OCI-LY7 (cell line): ENCODE results near the gene MDGA2. TPM values are rescaled to one million over a fixed set of nuclear protein-coding genes. Genes with fewer than 3 reads are reported as not detected.

Experiments used
- BruUV-seq: library from RNA; stranded (reverse); fragments of 400-500 nt; replicated peaks from 2 replicates; lab custom pipeline; 2021; lab: Mats Ljungman, UMichigan
- CTCF ChIA-PET: fragments of 300-600 bp; sonication (Branson Sonifier 250); formaldehyde crosslinking; loops from one replicate; lab custom pipeline; 2022; ENCODE audit warnings: antibody characterized with exemption; ENCODE audit not compliant: unreplicated experiment; lab: Charles Lee
- POLR2A ChIA-PET: fragments of 300-600 bp; sonication (Branson Sonifier 250); formaldehyde crosslinking; loops from one replicate; lab custom pipeline; 2022; ENCODE audit warnings: antibody characterized with exemption; lab: Charles Lee
- DNase-seq: peaks from one replicate; pipeline ENCODE4 v3.0.0-alpha.2; 2015; ENCODE audit warnings: low spot score
- H2AFZ ChIP-seq: fragments of 200-600 bp; sonication (generic), shearing (Covaris generic); 2 replicates; pipeline ENCODE4 v1.6.1; 2014; ENCODE audit warnings: mild to moderate bottlenecking, antibody characterized with exemption, low read length, moderate library complexity
- H3K27ac ChIP-seq: fragments of 200-600 bp; sonication (generic); 2 replicates; pipeline ENCODE4 v1.5.1; 2014; ENCODE audit warnings: mixed run types, low read depth, mild to moderate bottlenecking, moderate library complexity, low read length, inconsistent platforms; ENCODE audit not compliant: poor library complexity, severe bottlenecking
- H3K36me3 ChIP-seq: fragments of 200-600 bp; sonication (generic); 2 replicates; pipeline ENCODE4 v1.6.1; 2014; ENCODE audit warnings: mild to moderate bottlenecking, antibody characterized with exemption, low read length, moderate library complexity, mixed read lengths; ENCODE audit not compliant: insufficient read depth
- H3K4me1 ChIP-seq: fragments of 200-600 bp; sonication (generic); 2 replicates; pipeline ENCODE4 v1.5.1; 2014; ENCODE audit warnings: mild to moderate bottlenecking, low read length; ENCODE audit not compliant: insufficient read depth, poor library complexity, severe bottlenecking
- H3K4me2 ChIP-seq: fragments of 200-600 bp; sonication (generic); 2 replicates; pipeline ENCODE4 v1.6.1; 2014; ENCODE audit warnings: mild to moderate bottlenecking, low read length
- H3K4me3 ChIP-seq: fragments of 200-600 bp; sonication (generic); 2 replicates; pipeline ENCODE4 v1.5.1; 2014; ENCODE audit warnings: mild to moderate bottlenecking, low read depth, low read length; ENCODE audit not compliant: poor library complexity, severe bottlenecking
- H3K79me2 ChIP-seq: fragments of 200-600 bp; sonication (generic); 2 replicates; pipeline ENCODE4 v1.6.1; 2016; ENCODE audit warnings: low read depth, mild to moderate bottlenecking, low read length, moderate library complexity, mixed read lengths; ENCODE audit not compliant: insufficient read depth
- H3K9me2 ChIP-seq: fragments of 200-600 bp; sonication (generic); 2 replicates; pipeline ENCODE4 v1.6.1; 2016; ENCODE audit warnings: mild to moderate bottlenecking, low read length, mixed read lengths; ENCODE audit not compliant: insufficient read depth
- H3K9me3 ChIP-seq: fragments of 200-600 bp; sonication (generic); 2 replicates; pipeline ENCODE4 v1.6.1; 2014; ENCODE audit warnings: mild to moderate bottlenecking, mixed run types, low read length, mixed read lengths
- H4K20me1 ChIP-seq: fragments of 200-600 bp; sonication (generic); 2 replicates; pipeline ENCODE4 v1.6.1; 2014; ENCODE audit warnings: mild to moderate bottlenecking, antibody characterized with exemption, low read length, moderate library complexity, mixed read lengths; ENCODE audit not compliant: insufficient read depth
- EZH2phosphoT487 ChIP-seq: fragments of 200-600 bp; sonication (generic); IDR thresholded peaks from 2 replicates; pipeline ENCODE4 v1.6.1; 2018; ENCODE audit warnings: low read depth, borderline replicate concordance, mild to moderate bottlenecking, mixed run types, antibody characterized with exemption, low read length, moderate library complexity, mixed read lengths
- intact Hi-C: fragments of 100-400 bp; cut with micrococcal nuclease; formaldehyde crosslinking; loops from one replicate; pipeline ENCODE4 v1.10.0; 2022; ENCODE audit not compliant: unreplicated experiment
- total RNA-seq, 2 experiments: library from RNA; depleted of rRNA in 1 of 2; stranded (reverse); fragments of >200 nt in 1 of 2; shearing (Covaris generic) in 1 of 2; gene quantifications; 2 replicates each; pipeline ENCODE4 v1.2.3, GENCODE V29; 2014 to 2022
- TF ChIP-seq, protein P1 (sequence below): fragments of 200-600 bp; sonication (generic); conservative IDR thresholded peaks from 2 replicates; pipeline ENCODE4 v1.5.1; 2014; ENCODE audit warnings: mild to moderate bottlenecking, antibody characterized with exemption, low read length, moderate library complexity, mixed read lengths

The MDGA2 gene
- total RNA-seq, 2 experiments from 2014 or later: not detected

DNA sequence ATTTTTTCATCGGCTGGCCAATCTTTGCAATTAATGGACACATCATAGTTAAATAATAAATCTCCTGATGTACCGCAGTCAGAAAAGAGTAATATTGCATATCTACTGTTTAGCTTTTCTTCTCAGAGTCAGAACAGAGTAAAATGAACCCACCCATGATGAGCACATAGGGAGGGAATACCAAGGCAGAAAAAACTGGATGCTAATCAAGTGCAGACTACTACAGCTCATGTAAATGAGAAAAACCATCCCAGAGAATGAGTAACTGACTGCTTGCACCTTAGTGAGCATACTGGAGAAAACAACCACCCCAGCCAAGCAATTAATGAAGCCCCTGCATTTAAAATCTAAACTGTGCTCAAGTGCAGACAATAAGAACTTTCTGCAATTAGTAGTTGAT is 483.7 kb downstream of the MDGA2 start:
- Histone ChIP-seq H2AFZ (no peak overlapping the region), H4K20me1 (no peaks in the 10 kb centered on the region), H3K27ac (no peak overlapping the region), H3K4me2 (no peak overlapping the region), H3K36me3 (no peaks in the 10 kb centered on the region), H3K9me2 (no peaks in the 10 kb centered on the region), H3K79me2 (no peaks in the 10 kb centered on the region), H3K4me3 (no peak overlapping the region), H3K4me1 (no peaks in the 10 kb centered on the region), H3K9me3 (no peaks in the 10 kb centered on the region)
- ChIA-PET POLR2A (interaction anchor here (0.6 kb wide), 1 partner anchor 90 kb away, joined by 4 read pairs; no protein-coding TSS in a partner anchor), CTCF (no interaction called here)
- intact Hi-C loops: no loop called here
- TF ChIP-seq EZH2phosphoT487: no peak
- TF ChIP-seq, protein P1, sequence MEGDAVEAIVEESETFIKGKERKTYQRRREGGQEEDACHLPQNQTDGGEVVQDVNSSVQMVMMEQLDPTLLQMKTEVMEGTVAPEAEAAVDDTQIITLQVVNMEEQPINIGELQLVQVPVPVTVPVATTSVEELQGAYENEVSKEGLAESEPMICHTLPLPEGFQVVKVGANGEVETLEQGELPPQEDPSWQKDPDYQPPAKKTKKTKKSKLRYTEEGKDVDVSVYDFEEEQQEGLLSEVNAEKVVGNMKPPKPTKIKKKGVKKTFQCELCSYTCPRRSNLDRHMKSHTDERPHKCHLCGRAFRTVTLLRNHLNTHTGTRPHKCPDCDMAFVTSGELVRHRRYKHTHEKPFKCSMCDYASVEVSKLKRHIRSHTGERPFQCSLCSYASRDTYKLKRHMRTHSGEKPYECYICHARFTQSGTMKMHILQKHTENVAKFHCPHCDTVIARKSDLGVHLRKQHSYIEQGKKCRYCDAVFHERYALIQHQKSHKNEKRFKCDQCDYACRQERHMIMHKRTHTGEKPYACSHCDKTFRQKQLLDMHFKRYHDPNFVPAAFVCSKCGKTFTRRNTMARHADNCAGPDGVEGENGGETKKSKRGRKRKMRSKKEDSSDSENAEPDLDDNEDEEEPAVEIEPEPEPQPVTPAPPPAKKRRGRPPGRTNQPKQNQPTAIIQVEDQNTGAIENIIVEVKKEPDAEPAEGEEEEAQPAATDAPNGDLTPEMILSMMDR: no peak
- no peak for DNase-seq
- BruUV-seq: no TSS peak

GRCh38 chr14:47189911-47190484 is 485.4 kb downstream of the MDGA2 start:
- intact Hi-C loops: no loop called here
- ChIA-PET CTCF (no interaction called here), POLR2A (no interaction called here)
- Histone ChIP-seq H3K9me3 (no peaks in the 10 kb centered on the region), H3K79me2 (no peaks in the 10 kb centered on the region), H3K27ac (no peak overlapping the region), H2AFZ (no peak overlapping the region), H3K4me2 (no peak overlapping the region), H3K4me1 (no peaks in the 10 kb centered on the region), H4K20me1 (no peaks in the 10 kb centered on the region), H3K36me3 (no peaks in the 10 kb centered on the region), H3K4me3 (no peak overlapping the region), H3K9me2 (no peaks in the 10 kb centered on the region)
- no peak for DNase-seq
- TF ChIP-seq, protein P1: no peak
- BruUV-seq: no TSS peak

DNA sequence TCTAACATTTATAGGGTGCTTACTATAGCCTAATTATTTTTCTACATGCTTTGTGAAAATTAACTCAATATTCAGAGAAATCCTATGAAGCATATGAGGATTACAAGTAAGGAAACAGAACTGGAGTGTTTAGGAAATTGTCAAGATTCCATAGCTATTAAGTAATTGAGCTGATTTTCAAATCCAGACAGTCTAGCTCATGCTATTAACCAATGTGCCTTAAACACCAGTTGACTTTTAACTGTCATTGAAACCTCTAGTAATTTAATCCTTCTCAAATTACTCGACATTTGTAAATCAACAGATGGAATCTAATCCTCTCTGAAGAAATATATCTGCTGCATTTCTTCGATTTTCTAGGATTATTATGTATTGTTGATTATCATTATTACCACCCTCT is 488.9 kb downstream of the MDGA2 start:
- no TSS peak for BruUV-seq
- Histone ChIP-seq H3K9me2 (no peaks in the 10 kb centered on the region), H3K4me2 (no peak overlapping the region), H3K9me3 (no peaks in the 10 kb centered on the region), H3K4me1 (no peaks in the 10 kb centered on the region), H3K36me3 (no peaks in the 10 kb centered on the region), H3K27ac (no peak overlapping the region), H3K79me2 (no peaks in the 10 kb centered on the region), H2AFZ (no peak overlapping the region), H3K4me3 (no peak overlapping the region), H4K20me1 (no peaks in the 10 kb centered on the region)
- intact Hi-C loops: no loop called here
- ChIA-PET CTCF (no interaction called here), POLR2A (no interaction called here)
- no peak for DNase-seq
- TF ChIP-seq, protein P1: no peak
